C4-2B (cell line): Measurements from ENCODE around the gene TMEM239.
"Not testable (repeated sequence)": the region's sequence is repeated elsewhere in the genome, so short reads cannot be mapped to it uniquely, and the experiment has no call there.

Experiments
- H3K27ac ChIP-seq: fragments of 450-650 bp; 2 replicates; pipeline ENCODE4 v1.5.1; 2017
- CTCF ChIP-seq: fragments of 450-650 bp; conservative IDR thresholded peaks from 2 replicates; pipeline ENCODE4 v1.5.1; 2017; ENCODE audit warnings: mild to moderate bottlenecking
- ZFX ChIP-seq: fragments of 450-650 bp; IDR thresholded peaks from 2 replicates; pipeline ENCODE4 v1.6.1; 2017

The TMEM239 gene

GRCh38 chr20:2825761-2826160, 9.6 kb downstream of the TMEM239 start:
- no peak overlapping the region for H3K27ac ChIP-seq
- TF ChIP-seq CTCF (no peak), ZFX (no peak)

GRCh38 chr20:2826655-2827054, 10.5 kb downstream of the TMEM239 start:
- TF ChIP-seq CTCF = no peak
- no peak for TF ChIP-seq ZFX
- no peak overlapping the region for H3K27ac ChIP-seq

- TF ChIP-seq CTCF = no peak
- no peak for TF ChIP-seq ZFX
- no peak overlapping the region for H3K27ac ChIP-seq
These were observed 13.2 kb downstream of the TMEM239 start for GRCh38 chr20:2829376-2829775.

GRCh38 chr20:2831206-2831605, 15.0 kb downstream of the TMEM239 start:
- H3K27ac ChIP-seq = not testable (repeated sequence)

- no peak for TF ChIP-seq CTCF
- no peak for TF ChIP-seq ZFX
- no peak overlapping the region for H3K27ac ChIP-seq
These were observed 17.6 kb downstream of the TMEM239 start for GRCh38 chr20:2833761-2834160.

- TF ChIP-seq CTCF (no peak), ZFX (no peak)
- H3K27ac ChIP-seq = no peak overlapping the region
These were observed 18.4 kb downstream of the TMEM239 start for GRCh38 chr20:2834401-2835110.

- no peak for TF ChIP-seq ZFX
- no peak for TF ChIP-seq CTCF
- H3K27ac ChIP-seq = no peak overlapping the region
These were observed 19.2 kb downstream of the TMEM239 start for GRCh38 chr20:2835331-2835796.

GRCh38 chr20:2836035-2836434, 19.9 kb downstream of the TMEM239 start:
- no peak overlapping the region for H3K27ac ChIP-seq
- TF ChIP-seq ZFX (no peak), CTCF (no peak)
